Inflammatory macrophage treated with lipopolysaccharide for 1 hour (primary cell): ENCODE data around the gene CCNK.

ENCODE experiments used
- DNase-seq, 2 donors: peaks; one replicate each; pipeline ENCODE4 v3.0.0-alpha.2; 2020 to 2022

CCNK gene

DNA sequence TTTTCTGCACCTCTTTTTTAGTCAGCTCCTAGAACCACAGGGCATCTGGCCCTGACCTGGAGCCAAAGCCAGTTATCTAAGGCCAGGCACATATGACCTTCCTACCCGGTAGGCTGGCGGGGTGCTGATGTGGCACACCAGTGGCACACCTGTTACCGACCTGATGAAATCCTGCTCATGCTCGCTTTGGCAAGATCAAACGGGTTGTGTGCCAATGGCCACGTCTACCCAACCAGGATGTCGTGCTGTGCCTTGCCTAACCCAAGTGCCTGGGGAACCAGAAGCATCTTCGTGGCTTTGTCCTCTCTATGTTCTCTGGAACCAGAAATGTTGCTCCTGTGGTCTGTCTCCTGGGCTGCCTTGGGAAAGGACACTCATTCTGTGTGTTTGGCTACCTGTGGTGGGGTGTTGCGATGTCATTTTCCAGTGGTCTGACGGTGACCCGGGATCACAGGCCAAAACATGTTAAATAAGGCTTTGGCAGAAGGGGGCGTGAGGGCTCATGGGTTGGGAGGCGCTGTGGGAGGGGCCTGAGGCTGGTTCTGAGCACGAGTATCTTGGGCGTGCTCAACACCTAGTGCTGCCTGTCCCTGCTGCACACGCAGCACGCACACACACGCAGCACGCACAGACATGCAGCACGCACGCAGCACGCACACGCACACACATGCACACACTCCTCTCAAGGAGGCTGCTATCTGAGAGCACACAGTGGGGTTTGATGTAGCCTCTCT is 27.9 kb downstream of the CCNK start:
- DNase-seq, result no peak

DNA sequence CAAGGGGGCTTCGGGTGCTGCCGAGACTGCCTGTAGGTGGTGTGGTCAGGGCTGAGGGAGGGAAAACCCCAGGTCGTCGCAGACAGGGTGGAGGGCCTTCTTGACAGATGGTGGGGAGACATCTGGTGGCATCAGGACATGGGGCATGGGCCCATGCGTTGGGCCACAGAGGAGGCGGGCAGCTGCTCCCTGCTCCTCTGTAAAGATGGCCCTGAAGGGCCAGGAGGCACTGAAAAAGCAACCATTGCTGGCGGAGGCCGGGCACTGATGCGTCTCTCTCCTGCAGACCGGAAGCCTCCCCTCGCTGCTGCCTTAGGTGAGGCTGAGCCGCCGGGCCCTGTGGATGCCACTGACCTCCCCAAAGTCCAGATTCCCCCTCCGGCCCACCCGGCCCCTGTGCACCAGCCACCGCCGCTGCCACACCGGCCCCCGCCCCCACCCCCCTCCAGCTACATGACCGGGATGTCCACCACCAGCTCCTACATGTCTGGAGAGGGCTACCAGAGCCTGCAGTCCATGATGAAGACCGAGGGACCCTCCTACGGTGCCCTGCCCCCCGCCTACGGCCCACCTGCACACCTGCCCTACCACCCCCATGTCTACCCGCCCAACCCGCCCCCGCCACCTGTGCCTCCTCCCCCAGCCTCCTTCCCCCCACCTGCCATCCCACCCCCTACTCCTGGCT is 28.8 kb downstream of the CCNK start:
- no peak for DNase-seq

DNA sequence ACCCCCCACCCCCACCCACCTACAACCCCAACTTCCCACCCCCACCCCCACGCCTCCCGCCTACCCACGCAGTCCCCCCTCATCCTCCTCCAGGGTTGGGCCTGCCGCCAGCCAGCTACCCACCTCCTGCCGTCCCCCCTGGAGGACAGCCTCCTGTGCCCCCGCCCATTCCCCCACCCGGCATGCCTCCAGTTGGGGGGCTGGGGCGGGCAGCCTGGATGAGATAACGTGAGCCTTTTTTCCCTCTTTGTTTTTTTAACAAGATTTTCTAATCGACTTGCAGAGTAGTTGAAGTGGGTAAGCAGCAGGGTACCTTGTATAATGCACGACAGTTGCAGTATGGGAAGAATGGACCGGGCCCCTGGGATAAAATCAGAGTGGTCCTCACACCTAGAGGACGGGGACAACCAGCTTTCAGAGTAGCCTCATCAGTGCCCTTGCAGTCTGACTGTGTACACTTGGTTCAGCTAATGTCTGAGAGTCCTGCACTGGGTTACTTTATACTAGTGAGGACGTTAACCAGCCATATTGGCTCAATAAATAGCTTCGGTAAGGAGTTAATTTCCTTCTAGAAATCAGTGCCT is 29.4 kb downstream of the CCNK start:
- DNase-seq, result no peak

DNA sequence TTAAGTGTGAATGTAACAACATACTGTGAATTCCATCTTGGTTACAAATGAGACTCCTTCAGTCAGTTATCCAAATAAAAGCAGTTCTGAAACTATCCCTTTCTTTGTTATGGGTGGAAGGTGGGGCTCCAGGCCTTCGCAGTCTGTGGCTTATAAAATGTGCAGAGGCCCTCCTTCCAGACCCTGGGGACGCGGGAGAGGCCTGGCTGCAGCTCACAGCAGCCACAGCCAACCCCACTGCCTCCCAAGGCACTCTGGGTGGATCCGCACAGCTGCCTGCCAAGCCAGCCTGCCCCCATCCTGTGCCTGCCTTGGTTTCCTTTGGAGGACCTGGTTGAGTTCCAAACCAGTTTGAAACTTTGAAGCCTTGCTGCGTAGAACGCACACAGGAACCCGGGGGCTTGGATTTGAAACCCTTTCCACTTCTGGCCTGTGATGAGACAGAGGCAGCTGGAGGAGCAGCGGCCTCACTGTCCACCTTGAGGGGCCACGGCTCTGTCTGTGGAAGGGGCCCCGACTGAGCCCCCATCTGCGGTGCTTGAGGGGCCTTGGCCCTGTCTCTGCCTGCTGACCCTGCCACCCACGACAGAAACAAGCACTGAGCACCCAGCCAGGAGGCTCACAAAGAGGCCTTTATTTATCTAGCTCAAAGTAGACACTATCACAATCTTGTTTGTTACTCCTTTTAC is 30.4 kb downstream of the CCNK start:
- DNase-seq, result no peak

DNA sequence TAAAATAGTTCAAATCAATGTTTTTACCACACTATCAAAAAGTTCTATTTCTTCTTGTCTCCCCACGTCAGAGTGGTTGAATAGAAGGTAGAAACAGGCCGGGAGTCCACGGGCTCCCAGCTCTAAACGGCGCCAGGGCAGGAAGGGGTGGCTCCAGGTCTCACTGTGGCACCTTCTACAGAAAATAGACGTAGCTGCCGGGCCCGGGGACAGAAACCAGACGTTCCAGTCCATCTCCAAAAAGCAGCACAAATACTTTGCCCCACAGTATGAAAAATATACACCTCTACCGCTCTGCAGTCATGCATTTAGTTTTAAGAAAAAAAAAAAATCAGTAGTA is 30.9 kb downstream of the CCNK start:
- DNase-seq, result no peak

DNA sequence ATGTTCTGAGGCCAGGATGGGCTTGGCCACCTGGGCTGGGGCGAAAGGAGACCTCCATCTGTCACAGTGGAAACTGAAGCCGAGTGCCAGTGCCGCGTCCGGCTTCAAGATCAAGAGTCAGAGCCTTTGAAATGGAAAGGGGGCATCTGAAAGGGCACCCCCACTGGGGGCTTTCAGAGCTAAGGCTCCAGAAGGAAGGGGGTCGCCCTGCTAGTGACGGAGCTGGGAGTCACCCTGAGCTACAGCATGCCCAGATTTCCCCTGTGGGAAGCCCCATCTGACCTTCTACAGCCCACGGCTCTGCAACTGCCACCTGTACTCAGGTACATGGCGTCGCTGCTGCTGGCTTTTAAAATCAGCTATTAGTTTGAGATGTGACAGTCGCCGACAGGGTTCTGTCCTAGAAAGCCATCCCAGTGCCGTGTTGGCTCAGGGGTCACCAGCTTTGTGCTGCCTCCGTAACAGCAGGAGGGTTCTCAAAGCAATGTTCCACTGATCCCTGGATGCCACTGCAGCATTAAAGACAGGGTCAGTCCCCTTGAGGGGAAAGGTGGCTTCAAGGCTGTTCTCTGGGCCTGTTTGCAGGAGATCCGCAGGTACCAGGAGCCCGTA is 31.5 kb downstream of the CCNK start:
- DNase-seq, result no peak

DNA sequence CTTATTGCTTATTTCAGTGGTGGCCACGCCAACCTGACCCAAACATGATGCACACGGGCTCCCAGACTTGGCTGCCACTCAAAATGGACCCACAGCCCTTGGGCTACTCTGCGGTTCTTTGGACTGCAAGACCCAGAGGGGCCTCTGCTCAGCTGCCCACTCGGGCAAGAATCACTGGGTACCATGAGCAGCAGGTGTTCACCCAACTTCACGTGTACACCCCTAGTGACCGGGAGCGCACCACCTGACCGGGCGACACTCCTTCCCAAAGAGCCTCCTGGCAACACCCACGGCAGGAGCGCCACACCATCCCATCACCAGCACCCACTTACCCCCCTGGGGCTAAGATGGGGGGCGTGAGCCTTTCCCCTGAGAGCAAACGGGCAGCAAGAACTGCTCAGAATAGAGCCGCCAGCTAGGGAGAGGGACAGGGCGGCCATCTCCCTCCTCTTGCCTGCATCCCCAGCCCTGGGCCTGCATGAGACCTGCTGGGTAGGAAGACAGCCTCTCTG is 32.0 kb downstream of the CCNK start:
- DNase-seq, result no peak

DNA sequence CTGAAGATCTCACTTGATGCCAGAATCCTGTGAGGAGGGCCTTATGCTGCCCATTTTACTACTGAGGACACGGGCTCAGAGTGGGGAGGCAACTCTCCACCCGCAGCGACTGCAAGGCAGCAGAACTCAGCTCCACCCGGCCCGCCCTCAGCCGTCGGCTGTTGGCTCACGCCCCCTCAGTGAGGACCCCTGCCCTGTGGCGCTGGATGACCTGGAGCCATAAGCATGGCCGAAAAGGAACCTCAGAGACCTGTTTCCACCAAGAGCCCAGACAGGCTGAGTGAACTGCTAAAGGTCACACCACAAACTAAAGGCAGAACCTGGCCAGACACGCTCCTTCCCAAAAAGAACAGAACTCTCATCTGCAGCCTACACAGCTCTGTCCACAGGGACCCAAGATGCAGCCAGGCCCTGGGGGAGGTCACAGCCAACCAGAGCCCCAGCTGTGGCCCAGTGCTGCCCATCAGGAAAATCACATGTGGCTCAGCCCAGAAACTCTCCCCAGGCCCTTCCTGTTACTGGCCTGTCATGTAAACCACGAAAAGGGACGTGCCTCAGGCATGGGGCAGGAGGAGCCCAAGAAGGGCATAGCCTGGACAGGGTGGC is 32.8 kb downstream of the CCNK start:
- peak in 1 of 2 donors; percentile 9 for DNase-seq

DNA sequence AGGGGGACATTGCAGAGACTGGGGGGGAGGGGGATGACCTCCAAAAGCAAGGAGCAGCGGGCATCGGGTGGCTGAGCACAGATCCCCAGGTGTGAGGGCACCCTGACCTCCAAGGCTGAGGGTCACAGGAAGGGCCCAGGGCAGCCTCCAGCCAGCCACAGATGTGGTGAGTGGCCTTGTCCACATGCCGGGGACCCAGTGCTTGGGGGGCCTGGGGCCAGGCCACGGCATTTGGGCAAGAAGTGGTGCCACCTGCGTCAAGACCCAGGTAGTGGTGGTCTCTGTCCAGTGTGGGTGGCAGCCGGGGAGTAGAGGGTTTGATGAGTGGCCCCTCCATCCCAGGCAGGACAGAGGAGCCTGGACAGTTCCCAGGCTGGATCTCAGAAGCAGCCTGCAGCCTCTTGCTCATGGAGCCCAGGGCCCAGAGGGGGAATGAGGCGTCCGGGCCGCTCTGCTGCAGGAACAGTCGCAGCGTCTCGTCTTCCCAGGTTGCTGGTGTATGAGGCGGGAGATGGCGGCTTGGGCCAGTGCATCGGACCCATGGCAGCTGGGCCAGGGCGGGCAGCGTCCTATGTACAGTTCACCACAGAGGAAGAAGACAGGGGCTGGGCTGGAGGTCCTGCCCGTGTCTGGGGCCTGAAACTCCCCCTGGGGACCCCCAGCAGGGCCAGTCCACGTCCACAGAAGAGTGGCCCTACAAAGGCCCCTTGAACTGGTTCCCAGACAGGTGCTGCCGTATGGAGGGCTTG is 33.5 kb downstream of the CCNK start:
- no peak for DNase-seq

DNA sequence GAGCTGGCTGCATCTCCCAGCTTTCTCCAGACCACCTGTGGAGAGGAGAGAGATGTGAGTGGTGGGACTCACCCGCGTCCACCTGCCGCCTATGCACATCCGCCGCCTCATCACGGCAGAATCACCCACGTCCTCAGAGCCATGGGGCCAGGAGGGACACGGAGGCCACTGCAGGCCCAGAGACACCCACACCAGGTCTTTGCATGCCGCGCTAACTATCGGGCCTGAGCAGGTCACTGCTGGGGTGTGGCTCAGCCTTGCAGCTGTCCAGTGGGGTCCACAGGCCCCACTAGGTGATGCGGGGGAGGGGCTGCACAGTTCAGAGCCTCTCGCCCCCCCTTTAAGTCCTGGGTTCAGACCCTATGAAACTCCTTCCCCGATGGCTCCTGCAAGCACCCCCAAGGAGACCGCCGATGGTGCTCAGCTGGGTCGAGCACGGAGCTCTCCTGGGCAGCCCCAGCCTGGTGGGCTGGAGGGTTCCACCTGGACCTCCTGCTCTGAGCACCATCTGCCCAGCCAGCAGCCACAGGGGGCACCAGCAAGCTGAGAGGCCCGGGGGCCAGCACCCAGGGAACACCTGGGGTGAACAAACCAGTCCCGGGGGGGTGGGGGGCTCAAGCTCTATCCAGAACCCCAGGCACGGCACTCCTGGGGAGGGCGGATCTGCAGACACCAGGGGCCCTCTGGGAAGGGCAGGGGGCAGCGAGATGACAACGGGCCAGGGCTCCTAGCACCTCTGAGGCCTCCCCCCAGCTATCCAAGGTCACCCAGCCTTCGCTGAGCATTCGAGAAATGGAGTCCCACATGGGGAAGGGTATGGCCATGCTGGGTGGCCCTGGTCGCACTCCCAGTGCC is 34.3 kb downstream of the CCNK start:
- DNase-seq, result no peak

DNA sequence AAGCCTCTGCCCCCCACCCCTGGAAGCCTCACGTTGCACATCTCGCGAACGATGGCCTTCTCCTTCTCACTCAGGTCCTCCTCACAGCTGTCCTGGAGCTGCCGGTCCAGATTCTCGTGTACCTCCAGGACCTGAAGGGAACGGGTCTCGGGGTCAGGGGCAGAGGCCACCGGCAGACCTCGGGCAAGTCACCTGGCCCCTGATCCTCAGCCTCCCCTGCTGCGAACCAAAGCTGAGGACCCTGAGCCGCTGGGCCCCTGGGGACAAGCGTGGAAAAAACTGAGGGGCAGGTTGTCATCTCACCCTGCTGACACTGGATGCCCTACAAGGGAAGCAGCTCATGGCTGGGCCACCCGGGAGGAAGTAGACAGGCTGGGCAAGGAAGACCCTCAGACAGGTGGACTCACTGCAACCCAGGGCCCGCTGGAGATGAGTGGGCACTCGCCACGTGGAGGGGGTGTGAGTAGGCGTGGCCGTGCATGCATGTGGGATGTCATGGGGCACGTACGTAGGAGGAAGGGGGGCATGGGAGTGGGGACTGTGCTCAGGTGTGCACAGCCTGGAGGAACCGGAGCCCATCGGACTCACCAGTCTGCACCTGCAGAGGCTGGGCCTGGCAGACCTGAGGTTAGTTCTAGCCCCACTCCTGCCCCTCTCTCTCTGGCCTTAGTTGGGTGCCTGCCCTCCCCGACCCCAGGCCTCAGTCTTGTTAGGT is 35.1 kb downstream of the CCNK start:
- no peak for DNase-seq

DNA sequence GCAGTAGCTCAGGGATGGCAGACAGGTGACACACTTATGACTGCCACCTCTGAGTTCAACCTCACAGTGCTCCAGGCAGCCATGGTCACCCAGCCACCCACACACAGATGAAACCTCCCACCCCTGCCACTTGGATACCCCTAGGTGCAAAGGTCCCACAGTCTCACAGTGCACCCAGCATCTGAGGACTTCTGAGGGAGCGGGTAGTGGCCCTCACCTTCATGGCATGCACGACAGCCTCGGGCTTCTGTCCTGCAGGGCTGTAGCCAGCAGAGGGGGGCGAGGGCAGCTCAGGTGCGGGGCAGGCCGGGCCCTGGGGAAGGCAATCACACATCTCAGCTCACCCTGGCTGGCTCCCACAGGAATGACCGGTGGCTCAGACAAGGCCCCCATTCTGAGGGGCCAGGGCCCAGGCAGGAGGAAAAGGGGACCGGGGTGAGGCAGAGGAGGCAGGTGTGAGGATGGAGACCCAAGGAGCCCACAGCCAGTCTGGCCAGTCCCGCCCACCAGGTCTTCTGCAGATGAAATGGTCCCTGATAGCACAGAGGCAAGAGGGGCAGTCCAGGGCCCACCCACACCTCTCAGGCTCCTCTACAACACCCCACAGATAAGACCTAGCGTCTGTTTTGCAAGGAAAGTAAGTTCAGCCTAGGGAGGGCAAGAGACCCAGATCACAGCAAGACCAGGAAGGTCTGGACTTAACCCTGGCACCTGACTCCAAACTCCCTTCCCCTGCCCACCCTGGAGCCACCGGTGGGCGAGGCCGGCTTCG is 35.8 kb downstream of the CCNK start:
- no peak for DNase-seq

DNA sequence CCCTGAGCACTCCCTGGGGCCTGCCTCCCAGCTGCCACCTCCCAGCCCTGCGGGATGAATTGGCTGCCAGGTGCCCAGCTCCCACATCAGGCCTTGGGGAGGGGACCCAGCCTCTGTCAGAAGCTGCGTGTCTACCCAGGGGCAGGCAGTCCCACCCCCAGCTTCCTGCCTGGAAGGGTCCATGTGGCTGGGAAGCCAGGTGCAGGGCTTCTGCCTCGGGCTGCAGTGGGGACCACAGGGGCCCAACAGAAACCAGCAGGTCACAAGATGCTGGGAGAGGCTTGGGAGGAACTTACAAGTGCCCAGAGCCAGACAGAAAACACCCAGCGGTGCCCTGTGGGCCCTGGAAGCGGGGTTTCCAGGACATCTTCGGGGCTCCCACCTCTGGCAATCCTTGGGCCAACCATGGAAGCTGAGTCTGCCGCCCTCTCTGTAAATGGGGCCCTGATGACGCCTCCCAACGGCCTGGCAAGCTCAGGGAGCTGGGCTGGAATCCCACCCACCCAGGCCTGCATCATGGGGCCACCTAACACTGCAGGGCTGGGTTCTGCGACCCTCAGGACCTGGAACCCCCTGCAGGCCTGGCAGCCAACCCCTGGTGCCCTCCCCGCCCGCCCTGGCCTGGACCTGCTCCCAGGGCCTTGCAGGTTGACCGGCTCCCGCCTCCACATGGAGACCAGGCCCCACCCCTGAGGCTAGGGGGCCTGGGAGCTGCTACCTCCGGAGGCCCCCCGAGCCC is 36.6 kb downstream of the CCNK start:
- no peak for DNase-seq

DNA sequence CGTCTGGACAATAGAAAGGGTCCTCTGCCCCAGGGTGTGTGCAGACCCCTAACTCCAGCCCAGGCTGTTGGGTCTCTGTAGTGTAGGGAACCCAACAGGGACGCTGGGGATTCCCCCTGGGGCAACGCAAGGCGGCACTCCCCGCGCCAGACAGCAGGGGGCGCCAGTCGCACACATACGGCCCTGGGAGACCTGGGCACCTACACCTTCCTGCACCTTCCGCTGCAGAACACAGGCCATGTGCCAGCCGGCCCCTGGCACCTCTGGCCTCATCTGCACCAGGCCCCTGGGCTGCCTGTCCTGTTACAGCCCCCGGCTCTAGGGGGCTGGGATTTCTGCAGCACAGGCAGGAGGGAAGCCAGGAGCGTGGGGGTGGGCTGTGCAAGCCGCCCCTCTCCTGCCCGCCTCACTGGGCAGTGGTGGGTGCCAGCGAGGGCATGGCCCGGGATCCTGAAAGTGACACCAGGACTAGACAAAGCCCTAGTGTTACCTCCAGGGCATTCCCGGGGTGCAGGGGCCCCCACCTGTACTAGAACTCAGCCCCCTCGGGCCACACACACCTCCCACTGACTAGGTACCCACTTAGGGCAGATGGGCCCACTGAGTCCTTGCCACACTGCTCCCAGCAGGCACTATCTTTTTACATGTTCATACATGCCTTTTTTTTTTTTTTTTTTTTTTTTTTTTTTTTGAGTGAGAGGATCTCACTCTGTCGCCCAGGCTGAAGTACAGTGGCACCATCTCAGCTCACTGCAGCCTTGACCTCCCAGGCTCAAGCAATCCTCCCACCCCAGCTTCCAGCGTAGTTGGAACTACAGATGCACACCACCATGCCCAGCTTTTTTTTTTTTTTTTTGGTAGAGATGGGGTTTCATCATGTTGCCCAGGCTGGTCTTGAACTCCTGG is 37.5 kb downstream of the CCNK start:
- peak; percentile 24 to 86 for DNase-seq

DNA sequence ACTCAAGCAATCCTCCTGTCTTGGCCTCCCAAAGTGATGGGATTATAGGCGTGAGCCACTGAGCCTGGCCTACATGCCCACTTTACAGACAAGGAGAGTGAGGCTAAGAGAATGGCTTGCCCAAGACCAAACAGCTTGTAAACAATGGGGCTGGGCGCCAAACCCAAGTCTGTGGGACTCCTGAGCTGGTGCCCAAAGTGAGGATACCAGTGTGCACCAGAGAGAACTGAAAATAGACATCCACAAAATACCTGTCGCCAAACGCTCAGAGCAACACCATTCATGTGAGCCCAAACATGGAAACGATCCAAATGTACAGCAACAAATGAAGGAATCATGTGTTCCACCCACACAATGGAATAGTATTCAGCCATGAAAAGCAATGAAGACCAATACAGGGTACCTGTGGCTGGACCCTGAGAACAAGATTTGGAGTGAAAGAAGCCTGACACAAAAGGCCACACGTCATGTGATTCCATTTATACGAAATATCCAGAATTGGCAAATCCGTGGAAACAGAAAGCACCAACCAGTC is 38.2 kb downstream of the CCNK start:
- peak; percentile 5 to 6 for DNase-seq

DNA sequence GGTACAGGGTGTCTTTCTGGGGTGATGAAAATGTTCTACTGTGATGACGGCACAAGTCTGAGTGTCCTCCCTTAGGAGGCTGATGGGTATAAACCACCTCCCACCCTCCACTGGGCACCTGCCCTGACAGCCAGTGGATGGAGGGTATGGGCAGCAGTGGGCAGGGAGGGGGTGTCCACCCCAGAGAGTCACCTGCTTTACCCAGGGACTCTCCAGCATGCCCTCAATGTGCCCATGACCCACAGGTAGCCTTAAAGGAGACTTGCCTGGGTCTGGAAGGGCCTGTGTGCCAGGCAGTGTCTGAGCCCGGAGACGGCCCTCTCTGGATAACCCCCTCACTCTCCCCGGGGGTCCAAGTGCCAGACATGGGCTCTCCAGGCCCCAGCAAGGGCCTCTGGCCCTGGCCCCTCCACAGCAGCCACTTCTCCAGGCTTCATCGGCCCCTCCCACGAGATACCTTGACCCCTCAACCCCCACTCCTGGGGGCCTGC is 38.8 kb downstream of the CCNK start:
- DNase-seq, result no peak

DNA sequence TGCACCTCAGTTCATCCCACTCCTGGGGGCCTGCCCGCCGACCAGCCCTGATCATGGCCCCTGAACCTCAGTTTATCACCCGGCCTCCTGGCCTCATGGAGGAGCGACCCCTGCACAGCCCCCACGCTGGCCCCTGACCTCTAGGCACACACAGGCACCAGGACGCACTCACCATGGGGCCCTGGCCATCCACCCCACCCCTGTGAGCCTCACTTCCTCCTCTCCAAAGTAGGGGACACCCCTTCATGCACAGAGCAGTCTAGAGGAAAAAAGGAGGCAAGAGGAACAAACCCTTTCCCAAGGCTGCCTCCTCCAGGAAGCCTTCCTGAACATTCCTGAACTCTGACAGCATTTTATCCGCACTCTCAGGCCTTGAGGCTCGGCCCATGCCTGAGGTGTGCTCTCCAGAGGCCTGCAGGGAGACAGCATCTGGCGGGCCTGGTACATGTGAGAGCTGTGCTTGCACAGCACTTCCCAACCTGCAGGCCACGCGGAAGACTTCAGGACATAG is 39.4 kb downstream of the CCNK start:
- DNase-seq, result no peak
